SK-N-SH (cell line): ENCODE measurements around the gene EPB41L3.

Experiments
- CHD2 ChIP-seq: fragments of 150-350 bp; IDR thresholded peaks from 2 replicates; pipeline ENCODE4 v1.6.1; 2018; ENCODE audit warnings: low read length; ENCODE audit not compliant: partially characterized antibody
- EP300 ChIP-seq, 2 experiments: IDR thresholded peaks; 2 replicates each; pipeline versions ENCODE4 v1.4.0 to v1.6.1; 2012; ENCODE audit warnings: borderline replicate concordance in 1 of 2, low read depth in 1 of 2, low read length in 1 of 2
- NFIC ChIP-seq: IDR thresholded peaks from 2 replicates; pipeline ENCODE4 v1.4.0; 2012; ENCODE audit warnings: borderline replicate concordance
- TF ChIP-seq, protein P1 (sequence below): IDR thresholded peaks from 2 replicates; pipeline ENCODE4 v1.4.0; 2012; ENCODE audit warnings: low read depth

DNA sequence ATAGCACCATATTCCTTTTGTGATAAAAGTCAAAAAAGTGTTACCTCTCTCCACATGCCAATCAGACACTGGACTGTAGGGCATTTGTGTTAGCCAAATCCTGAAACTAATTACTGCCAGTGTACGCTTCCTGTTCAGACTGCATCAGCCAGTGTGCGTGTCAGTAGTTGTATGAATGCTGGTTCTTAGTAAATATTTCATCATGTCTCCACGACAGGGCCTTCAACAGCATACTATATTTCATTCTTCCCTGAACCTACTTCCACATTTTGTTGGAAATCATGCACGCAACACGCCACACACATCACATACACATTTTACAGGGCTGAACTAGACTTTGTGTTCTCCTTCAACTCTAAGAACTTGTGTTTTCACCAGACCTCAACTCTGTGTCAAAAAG, 77.5 kb downstream of the EPB41L3 start:
- TF ChIP-seq CHD2 = no peak
- TF ChIP-seq EP300 (IDR thresholded peaks at IDR 0.05; ENCODE audit: borderline replicate concordance in 1 of 2, low read depth in 1 of 2, low read length in 1 of 2) = no peak
- TF ChIP-seq NFIC = no peak
- TF ChIP-seq, protein P1, sequence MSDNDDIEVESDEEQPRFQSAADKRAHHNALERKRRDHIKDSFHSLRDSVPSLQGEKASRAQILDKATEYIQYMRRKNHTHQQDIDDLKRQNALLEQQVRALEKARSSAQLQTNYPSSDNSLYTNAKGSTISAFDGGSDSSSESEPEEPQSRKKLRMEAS = no peak
